HUES64 (cell line): ENCODE data around the gene PRRT3.

Experiments
- H3K27ac ChIP-seq: 2 replicates; pipeline ENCODE4 v1.7.0; 2013; ENCODE audit warnings: low read depth, low read length, inconsistent platforms
- H3K27me3 ChIP-seq: 2 replicates; pipeline ENCODE4 v1.6.1; 2013; ENCODE audit warnings: mild to moderate bottlenecking, low read length; ENCODE audit not compliant: insufficient read depth
- H3K36me3 ChIP-seq: 2 replicates; pipeline ENCODE4 v1.6.1; 2013; ENCODE audit warnings: mild to moderate bottlenecking, low read length; ENCODE audit not compliant: insufficient read depth
- H3K4me1 ChIP-seq: 2 replicates; pipeline ENCODE4 v1.6.1; 2013; ENCODE audit warnings: mild to moderate bottlenecking, low read length, moderate library complexity; ENCODE audit not compliant: insufficient read depth
- H3K4me3 ChIP-seq: 2 replicates; pipeline ENCODE4 v1.5.1; 2013; ENCODE audit warnings: mild to moderate bottlenecking, low read length, moderate library complexity
- H3K9ac ChIP-seq: 2 replicates; pipeline ENCODE4 v1.6.1; 2013; ENCODE audit warnings: mild to moderate bottlenecking, low read depth, low read length
- H3K9me3 ChIP-seq: 2 replicates; pipeline ENCODE4 v1.6.1; 2013; ENCODE audit warnings: low read depth, low read length; ENCODE audit not compliant: insufficient read depth
- WGBS: fragments of 150-250, 120-280 bp; methylation state at CpG from one replicate; pipeline ENCODE4 v1.1.7; 2013; ENCODE audit warnings: missing lambda C conversion rate; 5-methylcytosine and 5-hydroxymethylcytosine counted together

Gene PRRT3

DNA sequence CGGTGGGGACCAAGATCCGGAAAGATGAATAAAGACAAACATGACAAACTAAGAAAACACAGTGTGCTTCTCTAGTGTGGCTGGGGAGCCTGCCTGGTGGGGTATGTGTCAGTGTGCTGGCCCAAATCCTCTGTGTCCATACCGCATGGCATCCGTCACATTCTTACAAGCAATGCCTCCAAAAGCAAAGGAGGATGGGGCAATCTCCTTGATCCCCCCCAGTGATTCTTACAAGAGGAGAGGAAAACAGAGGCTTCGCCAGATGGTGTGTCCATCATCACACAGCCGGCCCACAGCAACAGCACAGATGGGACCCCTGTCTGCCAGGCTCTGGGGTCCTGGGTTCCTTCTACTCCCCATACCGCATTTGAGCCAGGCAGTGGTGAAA is 35.9 kb downstream of the PRRT3 start:
- Histone ChIP-seq H3K27me3 (peaks cover 18% of the 10 kb centered on the region), H3K27ac (peak overlapping the region; percentile 23; the same call in 1 of the 2 replicates), H3K4me3 (peak overlapping the region; percentile 38), H3K9me3 (no peaks in the 10 kb centered on the region), H3K9ac (no peak overlapping the region), H3K36me3 (no peaks in the 10 kb centered on the region), H3K4me1 (peaks cover 6% of the 10 kb centered on the region; the same call in 1 of the 2 replicates)
- WGBS, result 71% methylated on average over 5 of the region's 7 CpGs

- Histone ChIP-seq H3K9me3 (no peaks in the 10 kb centered on the region), H3K27me3 (peaks cover 18% of the 10 kb centered on the region), H3K9ac (peak overlapping the region; percentile 78), H3K36me3 (no peaks in the 10 kb centered on the region), H3K4me3 (peak overlapping the region; percentile 63), H3K4me1 (peaks cover 6% of the 10 kb centered on the region; the same call in 1 of the 2 replicates), H3K27ac (no peak overlapping the region)
- WGBS, result under 1% methylated on average over 98 of the region's 99 CpGs
These were observed 36.7 kb downstream of the PRRT3 start for GRCh38 chr3:9915254-9916141.

GRCh38 chr3:9914559-9915253 is 37.5 kb downstream of the PRRT3 start:
- 28% methylated on average over 15 of the region's 15 CpGs for WGBS
- Histone ChIP-seq H3K36me3 (no peaks in the 10 kb centered on the region), H3K9ac (peak overlapping the region; percentile 78), H3K4me1 (peaks cover 6% of the 10 kb centered on the region; the same call in 1 of the 2 replicates), H3K9me3 (no peaks in the 10 kb centered on the region), H3K27ac (no peak overlapping the region), H3K4me3 (peak overlapping the region; percentile 63), H3K27me3 (peaks cover 18% of the 10 kb centered on the region)

GRCh38 chr3:9914011-9914410 is 38.2 kb downstream of the PRRT3 start:
- H3K4me1 ChIP-seq, result peaks cover 6% of the 10 kb centered on the region; the same call in 1 of the 2 replicates
- H3K27ac ChIP-seq, result no peak overlapping the region
- no peak overlapping the region for H3K4me3 ChIP-seq
- no peaks in the 10 kb centered on the region for H3K9me3 ChIP-seq
- H3K36me3 ChIP-seq, result no peaks in the 10 kb centered on the region
- WGBS, result 89% methylated on average over 1 of the region's 1 CpG
- H3K27me3 ChIP-seq, result peaks cover 18% of the 10 kb centered on the region
- no peak overlapping the region for H3K9ac ChIP-seq

- H3K9me3 ChIP-seq, result no peaks in the 10 kb centered on the region
- no peak overlapping the region for H3K27ac ChIP-seq
- H3K9ac ChIP-seq, result no peak overlapping the region
- peaks cover 18% of the 10 kb centered on the region for H3K27me3 ChIP-seq
- 81% methylated on average over 5 of the region's 5 CpGs for WGBS
- H3K4me3 ChIP-seq, result no peak overlapping the region
- peaks cover 6% of the 10 kb centered on the region; the same call in 1 of the 2 replicates for H3K4me1 ChIP-seq
- H3K36me3 ChIP-seq, result no peaks in the 10 kb centered on the region
These were observed 38.6 kb downstream of the PRRT3 start for GRCh38 chr3:9913601-9914000.

DNA sequence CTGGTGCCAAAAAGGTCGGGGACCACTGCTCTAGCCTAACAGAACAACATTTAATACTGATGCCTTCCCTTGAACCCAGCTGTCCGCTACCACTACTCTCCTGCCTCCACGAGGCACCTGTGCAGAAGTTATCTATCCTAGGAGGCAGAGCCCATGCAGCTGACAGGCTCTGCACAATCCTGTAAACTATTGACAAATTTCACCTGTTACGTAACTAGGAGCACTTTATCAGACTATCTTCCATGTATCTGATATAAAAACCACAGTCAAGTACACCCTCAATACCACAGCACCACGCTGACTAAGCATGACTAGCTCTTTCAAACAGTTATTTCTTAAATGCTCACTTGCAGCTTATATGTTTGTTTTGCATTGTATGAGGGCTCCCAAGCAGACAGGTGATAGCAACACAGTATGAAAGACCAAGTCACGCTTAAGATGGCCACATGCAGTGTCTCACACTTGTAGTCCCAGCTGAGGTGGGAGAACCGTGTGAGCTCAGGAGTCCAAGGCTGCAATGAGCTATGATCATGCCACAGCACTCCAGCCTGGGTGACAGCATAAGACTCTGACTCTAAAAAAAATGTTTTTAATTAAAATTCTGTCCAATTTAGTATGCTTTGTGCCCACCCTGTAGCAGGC is 39.8 kb downstream of the PRRT3 start:
- no peaks in the 10 kb centered on the region for H3K36me3 ChIP-seq
- H3K27me3 ChIP-seq, result peaks cover 18% of the 10 kb centered on the region
- no peaks in the 10 kb centered on the region for H3K9me3 ChIP-seq
- no peak overlapping the region for H3K9ac ChIP-seq
- H3K27ac ChIP-seq, result no peak overlapping the region
- 96% methylated on average over 7 of the region's 7 CpGs for WGBS
- no peak overlapping the region for H3K4me3 ChIP-seq
- peaks cover 6% of the 10 kb centered on the region; the same call in 1 of the 2 replicates for H3K4me1 ChIP-seq

- Histone ChIP-seq H3K36me3 (no peaks in the 10 kb centered on the region), H3K4me3 (no peak overlapping the region), H3K27me3 (peaks cover 18% of the 10 kb centered on the region), H3K27ac (no peak overlapping the region), H3K9me3 (no peaks in the 10 kb centered on the region), H3K9ac (no peak overlapping the region), H3K4me1 (peaks cover 6% of the 10 kb centered on the region; the same call in 1 of the 2 replicates)
- WGBS, result 89% methylated on average over 8 of the region's 8 CpGs
These were observed 40.3 kb downstream of the PRRT3 start for GRCh38 chr3:9911863-9912262.

- WGBS, result 92% methylated on average over 7 of the region's 7 CpGs
- H3K4me3 ChIP-seq, result no peak overlapping the region
- H3K9me3 ChIP-seq, result no peaks in the 10 kb centered on the region
- H3K27ac ChIP-seq, result no peak overlapping the region
- peaks cover 3% of the 10 kb centered on the region; the same call in 1 of the 2 replicates for H3K27me3 ChIP-seq
- H3K9ac ChIP-seq, result no peak overlapping the region
- H3K36me3 ChIP-seq, result no peaks in the 10 kb centered on the region
- no peaks in the 10 kb centered on the region for H3K4me1 ChIP-seq
These were observed 42.8 kb downstream of the PRRT3 start for GRCh38 chr3:9909221-9910013.

GRCh38 chr3:9908286-9908685 is 43.9 kb downstream of the PRRT3 start:
- Histone ChIP-seq H3K4me1 (peaks cover 3% of the 10 kb centered on the region; the same call in 1 of the 2 replicates), H3K4me3 (no peak overlapping the region), H3K36me3 (no peaks in the 10 kb centered on the region), H3K27me3 (no peaks in the 10 kb centered on the region), H3K27ac (no peak overlapping the region), H3K9ac (no peak overlapping the region), H3K9me3 (no peaks in the 10 kb centered on the region)
- 92% methylated on average over 3 of the region's 3 CpGs for WGBS

GRCh38 chr3:9906480-9906879 is 45.7 kb downstream of the PRRT3 start:
- H3K27ac ChIP-seq, result no peak overlapping the region
- no peak overlapping the region for H3K4me3 ChIP-seq
- peaks cover 16% of the 10 kb centered on the region for H3K4me1 ChIP-seq
- no peak overlapping the region for H3K9ac ChIP-seq
- 96% methylated on average over 5 of the region's 5 CpGs for WGBS
- no peaks in the 10 kb centered on the region for H3K27me3 ChIP-seq
- H3K9me3 ChIP-seq, result no peaks in the 10 kb centered on the region
- no peaks in the 10 kb centered on the region for H3K36me3 ChIP-seq
